OCI-LY3 (cell line): ENCODE measurements around the gene EPN1.

Source experiments
- CTCF ChIP-seq: fragments of 200-600, 300-600 bp; sonication (generic); IDR thresholded peaks from 2 replicates; pipeline ENCODE4 v1.5.1; 2014; ENCODE audit warnings: antibody characterized with exemption, low read length, low read depth
- EZH2phosphoT487 ChIP-seq: fragments of 200-600 bp; shearing (Covaris generic); IDR thresholded peaks from 2 replicates; pipeline ENCODE4 v1.6.1; 2018; ENCODE audit warnings: antibody characterized with exemption, mixed run types, low read depth

GRCh38 chr19:55632463-55632834 is 42.6 kb upstream of the EPN1 start:
- TF ChIP-seq CTCF (peak; percentile 95), EZH2phosphoT487 (no peak)
